Measurements from ENCODE around the gene PPP1CB. TPM values are rescaled to one million over a fixed set of nuclear protein-coding genes. Genes with fewer than 3 reads are reported as not detected.

Gene PPP1CB
- total RNA-seq = 79.5 and 83.0 TPM in 2 replicates

GRCh38 chr2:28751252-28751955 lies at the start of gene PPP1CB:
Gene PPP1CB (plus strand): TSS chr2:28751830. CDS start chr2:28752125, 295 bp downstream.

DNA sequence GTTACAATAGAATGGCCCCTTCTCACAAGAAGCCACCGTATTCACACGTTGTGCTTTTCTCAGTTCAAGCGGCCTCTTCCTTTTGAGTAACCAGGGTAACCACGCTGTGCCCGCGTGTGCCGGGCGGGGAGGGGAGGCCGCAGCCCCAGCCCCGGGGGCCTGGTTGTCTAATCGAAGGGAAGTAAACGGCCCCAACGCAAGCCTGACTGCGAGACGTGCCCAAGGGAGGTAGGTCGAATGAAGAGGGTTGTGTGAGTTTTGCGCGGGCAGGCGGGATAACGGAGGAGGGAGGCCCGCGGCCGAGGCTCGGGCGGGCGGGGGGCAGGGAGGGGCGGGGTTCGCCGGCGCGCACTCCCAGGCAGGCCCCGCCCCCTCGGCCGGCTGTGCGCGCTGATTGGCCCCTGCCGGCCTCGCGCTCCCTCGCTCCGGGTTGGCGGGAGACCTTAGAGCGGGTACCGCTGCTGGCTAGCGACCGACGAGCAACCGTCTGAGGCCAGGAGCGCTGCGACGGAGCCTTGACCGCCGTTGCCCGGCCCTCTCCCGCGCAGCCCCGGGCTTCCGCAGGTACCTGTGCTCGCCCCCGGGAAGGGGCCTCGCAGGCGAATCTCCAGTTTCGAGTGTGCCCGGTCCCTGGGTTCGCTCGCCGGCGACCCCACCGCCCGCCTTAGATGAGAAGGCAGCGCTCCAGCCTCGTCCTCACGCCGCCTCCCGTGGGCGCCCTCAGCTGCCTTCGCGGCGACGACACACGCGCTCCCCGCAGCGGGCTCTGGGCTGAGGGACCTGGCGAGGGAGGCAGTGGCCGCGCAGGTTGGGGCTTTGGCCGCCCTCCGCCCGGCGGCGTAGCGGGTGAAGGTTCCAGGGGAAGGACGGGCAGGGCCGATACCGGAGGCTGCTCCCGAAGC lies 59.0 kb downstream of the PPP1CB start, which contains the start of gene SPDYA:
SPDYA (plus strand) TSS at position 451 of the 902 bp plus-strand sequence. CDS start 5,181 bp downstream, outside the sequence.

Other genes starting within 250 kb of the PPP1CB start
- not detected in 2 replicates for gene SPDYA, start 59.0 kb downstream of the PPP1CB start, total RNA-seq
- 6.8 and 12.7 TPM in 2 replicates for gene TRMT61B, start 118.5 kb downstream of the PPP1CB start, total RNA-seq
- gene WDR43, start 142.8 kb downstream of the PPP1CB start, total RNA-seq = 27.1 and 48.9 TPM in 2 replicates
- not detected in 2 replicates for gene TOGARAM2, start 229.5 kb downstream of the PPP1CB start, total RNA-seq